GM19099 (cell line): ENCODE results near the gene NHEJ1.

Experiments used
- POLR2A ChIP-seq: IDR thresholded peaks from 3 replicates; pipeline ENCODE4 v1.6.1; 2011; ENCODE audit warnings: low read depth; ENCODE audit not compliant: insufficient read length; ENCODE audit errors: extremely low read depth

The NHEJ1 gene

DNA sequence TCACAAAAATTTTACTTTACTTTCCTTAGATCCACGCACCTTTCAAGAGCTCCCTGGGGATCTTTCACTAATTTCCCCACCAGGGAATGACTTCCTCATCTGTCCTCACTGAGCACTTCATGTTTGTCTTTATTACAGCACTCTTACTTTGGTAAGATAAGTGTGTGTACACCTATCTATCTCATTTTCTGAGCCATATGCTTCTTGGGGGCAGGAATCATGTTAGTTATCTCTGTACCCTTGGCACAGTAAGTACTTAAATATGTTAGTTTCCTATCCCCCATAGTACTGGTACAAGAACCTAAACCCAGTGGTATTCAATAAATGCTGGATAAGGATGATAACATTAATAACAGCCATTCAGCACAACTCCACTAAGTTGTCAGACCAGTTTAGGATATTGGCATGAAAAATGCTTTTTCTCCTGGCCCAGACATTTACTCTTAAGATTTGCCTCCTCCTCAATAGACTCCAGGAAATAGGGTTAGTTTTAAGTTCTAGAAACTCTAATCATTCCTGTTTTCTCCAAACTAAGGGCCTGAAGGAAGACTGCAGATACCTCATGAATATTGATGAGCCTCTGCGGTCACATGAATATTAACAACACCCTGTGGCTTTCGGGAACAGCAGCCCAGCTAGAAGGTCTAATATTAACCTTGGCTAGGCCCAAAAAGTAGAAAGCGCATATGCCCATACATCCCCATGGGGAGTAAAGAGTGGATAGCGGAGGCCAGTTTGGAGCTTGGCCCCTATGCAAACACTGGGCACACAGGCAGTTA lies 38.2 kb downstream of the NHEJ1 start:
- no peak for TF ChIP-seq POLR2A

DNA sequence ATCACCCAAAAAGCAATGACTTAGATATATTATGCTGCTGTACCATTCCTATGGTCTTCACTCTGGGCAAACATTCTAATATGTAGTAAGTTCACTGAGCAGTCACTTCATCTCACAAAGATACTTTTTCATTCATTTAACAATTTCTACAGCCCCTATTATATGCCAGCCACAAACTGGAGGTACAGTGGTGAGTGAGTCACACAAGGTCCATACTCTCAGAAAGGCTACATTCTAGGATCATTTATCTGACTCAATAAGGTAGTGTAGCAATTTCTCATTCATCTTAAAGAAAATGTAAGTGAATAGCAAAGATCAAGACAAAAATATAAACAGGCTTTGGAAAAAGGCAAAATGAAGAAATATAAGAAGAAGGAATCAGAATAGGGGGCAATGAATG lies 40.5 kb downstream of the NHEJ1 start:
- TF ChIP-seq POLR2A = no peak

DNA sequence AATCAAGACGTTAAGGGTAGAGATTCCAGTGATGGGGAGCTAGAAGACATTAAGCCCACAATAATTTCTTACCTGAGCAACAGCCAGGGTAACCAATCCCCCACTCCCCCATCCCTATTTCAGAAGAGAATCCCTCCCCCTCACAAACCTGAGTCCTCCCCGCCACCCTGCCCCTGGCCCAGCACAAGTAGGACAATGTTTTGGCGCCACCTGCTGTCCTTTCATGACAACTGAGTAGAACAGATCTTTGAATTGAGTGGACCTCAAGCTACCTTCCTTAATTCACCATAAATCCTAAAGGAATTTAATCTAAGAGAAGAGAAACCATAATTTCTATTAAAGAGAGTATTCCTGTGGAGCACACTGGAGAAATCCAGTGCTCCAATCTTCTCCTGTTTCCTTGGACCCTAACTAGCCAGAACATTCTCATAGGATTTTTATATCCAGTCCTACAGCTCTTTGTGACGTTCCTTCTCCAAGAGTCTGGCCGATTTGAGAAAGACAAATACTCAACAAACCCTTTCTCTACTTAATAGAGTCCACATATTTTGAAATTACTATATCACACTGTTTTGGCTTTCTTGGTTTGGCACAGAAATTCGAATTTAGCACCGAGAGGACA lies 41.1 kb downstream of the NHEJ1 start:
- TF ChIP-seq POLR2A = no peak

DNA sequence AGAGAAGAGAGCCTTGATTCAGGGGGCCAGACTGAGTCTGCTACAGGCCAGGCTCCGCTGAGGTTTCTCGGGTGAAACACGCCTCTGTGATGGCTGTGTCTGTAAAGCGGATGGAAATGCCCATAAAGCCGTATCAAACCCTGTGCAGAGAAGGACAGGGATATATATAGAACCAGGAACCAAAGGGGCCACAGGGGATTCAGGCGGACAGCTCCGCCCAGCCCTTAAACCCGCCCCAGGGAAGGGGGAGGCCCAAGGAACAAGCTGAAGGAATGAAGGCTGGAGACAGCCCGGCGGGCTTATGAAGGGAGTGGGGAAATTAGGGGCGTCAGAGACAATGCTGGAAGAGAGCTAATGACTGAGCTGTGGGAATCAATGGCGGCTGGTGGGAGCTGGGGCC lies 42.1 kb downstream of the NHEJ1 start:
- no peak for TF ChIP-seq POLR2A

DNA sequence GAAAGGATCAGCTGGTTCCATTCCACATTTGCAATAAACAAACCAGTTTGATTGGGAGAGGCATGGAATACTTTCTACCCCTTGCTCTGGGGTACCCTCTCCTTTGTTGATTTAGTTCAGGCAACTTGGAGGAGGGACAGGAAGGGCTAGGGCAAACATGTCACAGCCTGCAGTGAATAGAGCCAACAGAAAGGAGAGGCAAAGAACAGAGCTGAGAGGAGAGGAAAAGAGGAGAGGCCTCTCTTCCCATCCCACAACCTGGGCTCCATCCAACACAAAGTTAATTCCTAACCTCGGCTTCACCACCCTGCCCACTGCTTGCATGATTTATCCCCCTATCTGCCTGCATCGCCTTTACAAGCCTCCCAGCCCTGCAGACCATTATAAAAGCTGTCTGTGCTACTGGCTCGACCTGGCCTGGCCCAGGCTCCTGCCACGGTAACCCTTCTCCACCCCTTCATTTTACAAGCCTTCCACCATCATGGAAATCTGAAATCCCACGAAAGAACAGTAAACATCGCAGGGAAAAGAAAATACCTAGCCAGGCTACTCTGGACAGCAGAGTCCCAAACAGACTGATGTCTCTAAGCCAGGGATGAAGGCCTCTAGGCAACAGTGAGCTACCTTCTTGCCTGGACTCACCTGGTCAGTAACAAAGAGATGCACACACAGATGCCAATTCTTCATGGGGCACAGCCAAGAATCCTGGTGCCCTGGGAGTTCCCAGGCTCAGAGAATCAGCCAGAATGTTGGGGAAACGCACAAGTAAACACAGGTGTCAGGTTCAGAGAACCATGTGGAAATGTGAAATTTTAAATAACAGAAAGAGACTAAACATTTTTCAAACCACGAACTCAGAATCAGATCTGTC lies 43.6 kb downstream of the NHEJ1 start:
- TF ChIP-seq POLR2A = no peak

DNA sequence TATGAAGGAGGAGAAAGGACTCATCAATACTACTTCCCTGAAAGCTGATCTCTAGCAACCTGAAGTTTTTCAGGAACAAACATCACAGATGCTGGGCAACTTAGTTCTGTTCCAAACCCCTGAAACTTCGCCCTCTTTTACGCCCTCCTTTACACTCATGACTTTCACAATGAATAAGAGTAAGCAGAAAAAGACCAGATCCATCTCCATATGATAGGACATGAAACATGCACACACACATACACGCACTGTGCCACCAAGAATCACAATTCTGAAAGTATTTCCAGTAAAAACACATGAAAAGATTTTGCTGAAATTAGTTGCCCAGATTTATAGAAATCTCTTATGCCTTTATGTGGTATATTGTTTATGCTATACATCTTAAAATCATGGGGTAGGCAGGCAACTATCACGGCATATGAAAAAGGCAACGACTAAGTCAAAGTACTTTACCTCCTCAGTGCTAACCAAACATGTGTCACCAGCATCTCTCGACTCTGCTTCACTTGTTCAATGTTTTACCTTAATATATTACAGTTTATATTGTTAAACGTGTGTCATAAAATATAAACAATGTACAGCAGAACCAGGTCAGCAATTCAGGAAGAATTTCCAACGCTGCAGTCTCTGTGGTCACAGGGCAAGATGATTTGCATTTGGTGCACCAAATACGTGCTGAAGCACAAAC lies 47.8 kb downstream of the NHEJ1 start:
- no peak for TF ChIP-seq POLR2A

DNA sequence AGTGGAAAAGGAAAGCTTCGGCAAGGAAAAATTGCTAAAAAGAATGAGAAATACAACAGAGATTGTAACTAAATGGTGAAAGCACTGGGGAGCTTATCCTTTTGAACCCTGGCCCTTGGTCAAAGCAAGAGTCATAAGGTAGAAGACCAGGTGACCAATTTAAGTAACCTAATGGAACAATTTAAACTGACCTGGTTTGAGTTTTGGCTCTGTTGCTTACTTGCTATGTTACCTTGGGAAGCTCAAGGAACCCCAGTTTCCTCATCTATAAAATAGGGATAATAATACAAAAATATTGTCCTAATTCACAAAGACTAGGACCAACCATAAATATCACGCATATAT lies 48.6 kb downstream of the NHEJ1 start:
- no peak for TF ChIP-seq POLR2A

DNA sequence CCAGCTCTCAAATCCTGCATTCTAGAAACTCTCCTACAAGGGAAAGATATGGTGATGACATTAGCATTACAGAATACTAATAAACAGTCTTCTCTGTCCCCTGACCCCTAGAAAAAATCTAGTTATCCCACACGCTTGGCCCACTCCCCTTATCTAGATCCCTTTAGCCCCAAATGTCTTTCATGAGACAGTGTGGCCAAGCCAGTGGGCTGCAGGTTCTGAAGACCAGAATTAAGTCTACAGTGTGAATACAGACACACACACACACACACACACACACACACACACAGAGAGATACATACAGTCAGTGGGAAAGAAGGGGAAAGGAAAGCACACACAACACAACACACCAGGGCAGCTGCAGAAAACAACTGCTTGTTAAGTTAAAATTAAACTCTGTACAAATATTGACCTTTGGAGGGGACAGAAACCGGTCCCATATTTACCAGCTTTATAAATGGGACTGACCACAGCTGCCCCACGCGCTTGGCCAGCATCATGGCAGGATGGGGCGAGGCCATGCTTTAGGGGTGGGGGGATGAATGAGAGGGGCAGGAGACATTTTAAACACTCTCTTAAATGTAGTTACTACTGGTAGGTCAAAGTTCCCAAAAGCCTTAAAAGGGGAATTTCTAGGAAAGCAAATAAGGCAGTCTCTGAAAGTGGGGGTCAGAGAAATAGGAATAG lies 49.1 kb downstream of the NHEJ1 start:
- no peak for TF ChIP-seq POLR2A

DNA sequence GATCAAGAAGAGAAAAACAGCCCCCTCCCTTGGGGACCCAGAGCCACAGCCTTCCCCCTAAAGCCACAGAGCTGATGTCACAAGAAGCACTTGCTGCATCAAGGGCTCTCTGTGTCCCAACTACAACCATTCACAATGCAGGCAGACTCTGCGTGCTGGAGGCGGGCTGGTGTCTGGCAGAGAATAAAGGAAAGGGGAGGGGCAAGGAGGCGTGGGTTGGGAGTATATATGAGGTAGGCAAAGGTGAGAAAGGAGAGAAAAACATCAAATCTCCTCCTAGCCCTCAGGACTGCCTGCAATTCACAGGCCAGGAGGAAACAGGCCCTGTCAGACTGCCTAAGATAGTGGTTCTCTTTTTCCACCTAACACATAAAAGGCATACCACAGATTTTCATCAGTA lies 51.1 kb downstream of the NHEJ1 start:
- no peak for TF ChIP-seq POLR2A

DNA sequence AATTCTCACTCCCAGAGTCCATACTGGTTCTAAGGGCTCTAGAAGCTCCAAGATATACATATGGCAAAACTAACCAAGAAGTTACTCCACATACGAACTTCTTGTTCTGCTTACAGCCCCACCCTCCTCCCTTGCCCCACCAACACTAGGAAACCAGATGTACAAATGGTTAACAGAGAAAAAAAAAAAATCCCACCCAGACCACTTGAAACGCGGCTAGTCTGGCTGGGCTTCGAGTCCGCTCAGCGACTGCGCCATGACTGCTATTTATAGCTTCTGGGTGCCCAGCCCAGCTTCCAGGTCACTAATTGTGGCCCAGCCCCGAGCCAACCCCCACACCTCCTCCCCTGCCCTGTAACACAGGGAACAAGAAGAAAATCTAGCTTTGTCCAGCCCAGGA lies 52.9 kb downstream of the NHEJ1 start:
- no peak for TF ChIP-seq POLR2A

DNA sequence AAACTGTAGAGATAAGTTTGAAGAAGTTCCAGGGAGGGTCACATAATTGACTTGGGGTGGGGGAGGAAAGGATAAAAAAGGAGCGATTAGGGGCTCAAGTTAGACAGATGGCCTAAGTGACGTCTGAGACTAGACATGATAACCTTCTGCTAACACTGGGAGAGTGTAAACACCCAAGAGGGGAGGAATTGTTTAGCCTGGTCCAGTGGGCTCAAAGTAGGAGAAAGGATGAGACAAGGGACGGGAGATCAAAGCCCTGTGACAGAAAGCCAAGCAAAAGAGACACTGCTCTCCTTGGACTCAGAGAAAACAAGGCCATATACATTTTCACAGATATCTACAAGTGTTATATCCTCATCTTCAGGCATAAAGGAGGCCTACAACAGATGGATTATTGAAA lies 54.4 kb downstream of the NHEJ1 start:
- no peak for TF ChIP-seq POLR2A

DNA sequence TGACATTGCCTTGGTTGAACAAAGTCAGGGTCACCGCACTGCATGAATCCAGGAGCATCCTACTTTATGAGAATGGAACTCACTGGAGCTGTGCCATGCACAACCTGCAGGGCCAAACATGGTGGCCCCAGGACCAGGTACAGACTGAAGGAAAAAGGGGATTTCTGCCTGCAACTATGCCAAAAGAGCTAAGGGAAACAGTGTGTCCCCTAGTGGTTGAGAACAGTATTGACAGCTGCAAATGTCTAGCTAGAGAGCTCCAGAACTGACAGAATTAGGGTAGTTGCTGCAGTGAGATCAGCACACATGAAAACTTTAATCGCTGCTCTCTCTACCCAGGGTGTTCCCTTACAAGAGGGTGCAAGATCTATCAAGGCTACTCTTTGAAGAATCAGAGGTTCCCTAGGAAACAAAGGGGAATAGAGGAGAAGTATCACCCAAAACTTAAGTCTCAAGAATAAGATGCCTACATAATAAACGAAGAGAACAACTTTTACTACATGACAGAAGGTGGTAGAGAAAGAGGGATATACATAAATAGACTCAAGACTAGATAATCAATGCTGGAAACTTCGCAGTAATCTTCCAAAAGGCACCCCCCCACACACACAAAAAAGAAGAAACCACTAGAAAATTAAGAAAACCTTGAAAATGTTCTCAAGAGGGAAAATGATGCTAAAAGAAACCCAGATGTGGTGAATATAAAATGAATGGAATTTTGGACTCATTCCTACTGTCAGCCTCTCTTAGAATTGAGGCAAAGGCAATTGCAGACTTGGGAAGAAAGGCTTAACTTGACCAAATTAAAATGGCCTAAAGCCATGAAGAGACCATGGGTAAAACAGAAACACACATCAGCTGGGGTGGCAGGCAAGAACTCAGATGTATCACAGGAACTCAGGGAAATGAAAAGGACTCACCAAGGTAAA lies 56.2 kb downstream of the NHEJ1 start:
- TF ChIP-seq POLR2A = no peak

DNA sequence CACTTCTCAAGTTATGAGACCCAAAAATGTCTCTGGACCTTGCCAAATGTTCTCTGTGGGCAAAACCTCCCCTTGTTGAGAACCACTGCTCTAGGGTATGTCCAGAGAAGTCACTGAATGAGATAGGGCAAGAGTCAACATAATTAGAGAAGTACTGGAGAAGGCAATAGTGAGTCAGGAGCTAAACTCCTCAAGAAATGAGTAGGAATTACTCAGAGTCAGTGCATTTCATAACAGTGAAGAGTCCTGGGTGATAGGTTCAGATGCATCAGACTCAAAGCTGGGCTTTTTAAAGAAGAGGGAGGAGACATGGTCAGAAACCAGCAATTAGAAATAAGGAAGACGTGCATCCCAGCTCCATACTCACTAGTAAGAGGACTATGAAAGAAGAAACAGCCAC lies 61.3 kb downstream of the NHEJ1 start:
- no peak for TF ChIP-seq POLR2A
